GM18517 (cell line): ENCODE data around the gene SELENOO.

Experiments used
- ATAC-seq: cut with Tn5 transposase; IDR thresholded peaks from one replicate; pipeline ENCODE4 v1.9.1; 2021; ENCODE audit warnings: mild to moderate bottlenecking, moderate library complexity; ENCODE audit not compliant: unreplicated experiment

SELENOO gene

DNA sequence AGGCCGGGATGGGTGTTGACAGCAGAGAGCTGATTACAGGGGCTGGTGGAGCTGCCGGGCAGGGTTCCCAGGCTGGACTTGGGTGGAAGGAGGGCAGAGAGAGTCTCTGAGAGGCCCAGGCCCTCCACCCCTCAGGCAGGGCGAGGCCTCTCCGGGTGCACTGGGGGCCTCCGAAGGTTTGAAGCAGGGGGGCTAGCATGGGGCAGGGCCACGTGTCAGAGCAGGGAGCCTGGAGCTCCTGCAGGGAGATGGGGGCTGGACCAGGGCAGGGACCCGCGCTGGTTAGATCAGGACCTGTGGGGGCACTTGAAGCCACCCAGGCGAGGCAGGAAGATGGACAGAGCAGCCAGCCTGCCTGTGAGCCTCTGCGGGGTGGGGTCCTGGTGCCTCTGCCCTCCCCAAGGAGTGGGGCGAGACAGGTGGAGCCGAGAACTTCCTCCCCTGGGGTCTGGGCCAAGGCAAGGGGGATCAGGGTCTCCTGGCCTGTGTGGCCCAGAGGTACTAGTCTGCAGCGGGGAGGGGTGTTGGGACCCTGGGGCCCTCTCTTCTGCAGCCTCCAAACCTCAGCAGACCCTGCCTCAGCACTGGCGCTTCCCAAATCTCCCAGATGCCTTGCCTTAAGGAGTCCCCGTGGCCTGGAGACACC lies 29.4 kb upstream of the SELENOO start:
- ATAC-seq, result no peak

DNA sequence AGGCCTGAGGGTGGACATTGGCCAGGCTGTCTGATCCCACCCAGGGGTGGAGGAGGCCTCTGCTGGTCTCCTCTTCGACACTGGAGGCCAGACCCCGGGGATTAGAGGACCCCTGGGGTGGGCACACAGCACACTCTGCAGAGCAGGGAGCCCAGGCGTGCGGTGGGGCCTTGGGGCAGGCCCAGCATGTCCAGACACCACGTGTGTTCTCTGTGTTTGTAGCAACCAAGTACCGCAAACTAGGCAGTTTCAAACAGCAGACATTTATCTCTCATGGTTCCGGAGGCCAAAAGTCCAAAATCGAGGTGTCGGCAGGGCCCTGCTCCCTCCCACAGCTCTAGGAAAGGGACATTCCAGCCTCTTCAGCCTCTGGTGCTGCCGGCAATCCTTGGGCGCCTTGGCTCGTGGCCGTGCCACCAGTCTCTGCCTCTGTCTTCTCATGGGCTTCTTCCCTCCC lies 28.8 kb upstream of the SELENOO start:
- no peak for ATAC-seq

DNA sequence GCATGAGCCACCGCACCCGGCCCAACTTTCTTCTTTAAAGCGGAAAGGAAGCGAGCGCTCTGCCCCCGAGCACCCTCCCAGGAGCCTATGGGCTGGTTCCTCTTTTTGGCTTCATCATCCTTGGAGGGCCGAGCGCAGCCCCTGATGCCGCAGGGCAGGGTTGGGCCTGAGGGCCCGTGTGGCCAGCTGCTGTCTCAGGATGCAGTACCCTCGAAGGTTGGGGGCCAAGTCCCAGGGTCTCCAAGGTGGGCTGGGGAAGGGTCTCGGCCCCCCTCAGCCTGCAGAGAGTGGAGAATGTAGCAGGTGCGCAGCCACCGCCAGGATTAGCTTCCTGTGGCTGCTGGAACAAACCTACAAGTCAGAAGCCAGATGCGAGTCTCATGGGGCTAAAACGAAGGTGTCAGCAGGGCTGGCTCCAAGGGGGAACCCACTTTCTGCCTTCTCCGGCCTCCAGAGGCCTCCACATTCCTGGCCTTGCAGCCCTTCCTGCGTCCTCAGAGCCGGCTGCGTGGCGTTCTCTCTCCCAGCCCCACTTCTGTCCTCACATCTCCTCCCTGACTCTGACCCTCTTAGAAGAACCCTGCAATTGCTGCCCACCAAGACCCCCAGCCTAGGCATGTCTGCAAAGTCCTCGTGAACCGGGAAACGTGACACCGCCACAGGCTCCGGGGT lies 27.4 kb upstream of the SELENOO start:
- ATAC-seq, result no peak

DNA sequence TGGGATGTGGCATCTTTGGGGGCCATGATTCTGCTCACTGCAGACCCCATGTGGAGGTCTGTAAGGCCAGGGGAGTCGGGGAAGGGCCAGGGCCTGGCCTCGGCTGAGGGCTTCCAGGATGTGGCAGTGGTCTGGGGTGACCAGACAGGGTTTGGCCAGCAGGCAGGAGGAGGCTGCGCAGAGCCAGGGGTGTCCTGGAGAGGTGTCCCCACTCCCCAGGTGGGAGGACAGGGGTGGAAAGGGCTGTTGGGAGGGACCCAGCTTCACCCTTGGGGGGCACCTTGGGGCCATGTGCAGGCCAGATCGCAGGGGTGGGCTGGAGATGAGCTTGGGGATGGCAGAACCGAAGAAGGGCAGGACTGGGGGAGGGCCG lies 26.8 kb upstream of the SELENOO start:
- no peak for ATAC-seq

DNA sequence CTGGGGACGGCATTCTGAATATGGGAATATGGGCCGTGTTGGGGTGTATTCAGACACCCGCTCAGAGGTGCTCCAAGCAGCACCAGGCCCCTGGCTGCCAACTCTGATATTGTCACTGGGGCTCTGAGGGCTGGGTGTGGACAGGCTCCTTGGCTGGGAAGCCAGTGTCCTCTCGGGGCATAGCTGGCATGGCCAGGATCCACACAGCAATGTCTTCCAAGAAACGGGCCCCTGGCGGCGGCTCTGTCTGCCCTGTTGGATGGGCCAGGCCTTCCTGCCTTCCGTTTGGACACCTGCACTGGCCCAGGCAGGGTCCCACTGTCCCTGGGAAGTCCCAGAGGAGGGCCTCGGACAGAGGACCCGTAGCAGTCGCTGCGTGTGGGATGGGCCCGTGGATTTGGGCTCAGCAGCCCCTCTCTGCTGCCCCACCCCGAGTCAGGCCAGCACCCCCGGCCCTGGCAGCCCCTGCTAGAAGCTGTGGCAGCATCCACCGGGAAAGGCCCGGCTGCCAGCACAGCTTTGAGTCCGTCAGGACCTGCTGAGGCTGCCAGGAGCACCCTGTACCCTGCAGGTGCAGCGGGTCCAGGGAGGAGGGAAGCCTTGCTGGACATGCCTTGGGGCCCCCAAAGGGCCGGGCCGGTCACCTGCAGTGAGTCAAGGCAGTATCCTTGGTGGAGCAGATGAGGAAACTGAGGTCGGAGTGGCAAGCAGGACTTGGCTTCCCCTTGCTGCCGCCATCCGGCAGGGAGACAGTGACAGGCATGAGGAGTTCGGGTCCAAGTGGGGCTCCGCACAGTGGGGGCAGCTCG lies 26.2 kb upstream of the SELENOO start:
- ATAC-seq, result no peak

DNA sequence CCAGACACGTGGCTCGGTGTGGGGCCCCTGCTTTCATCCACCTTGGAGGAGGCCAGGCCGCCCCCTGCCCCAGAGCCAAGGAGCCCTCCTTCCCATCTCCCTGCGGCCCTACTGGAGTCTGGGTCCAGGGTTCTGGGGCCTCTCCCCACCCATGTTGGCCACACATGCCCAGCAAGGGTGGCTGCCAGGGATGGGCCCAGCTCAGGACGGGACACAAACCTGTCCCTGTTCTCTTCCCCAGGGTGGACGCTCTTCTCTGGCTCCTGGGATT lies 25.7 kb upstream of the SELENOO start:
- no peak for ATAC-seq

DNA sequence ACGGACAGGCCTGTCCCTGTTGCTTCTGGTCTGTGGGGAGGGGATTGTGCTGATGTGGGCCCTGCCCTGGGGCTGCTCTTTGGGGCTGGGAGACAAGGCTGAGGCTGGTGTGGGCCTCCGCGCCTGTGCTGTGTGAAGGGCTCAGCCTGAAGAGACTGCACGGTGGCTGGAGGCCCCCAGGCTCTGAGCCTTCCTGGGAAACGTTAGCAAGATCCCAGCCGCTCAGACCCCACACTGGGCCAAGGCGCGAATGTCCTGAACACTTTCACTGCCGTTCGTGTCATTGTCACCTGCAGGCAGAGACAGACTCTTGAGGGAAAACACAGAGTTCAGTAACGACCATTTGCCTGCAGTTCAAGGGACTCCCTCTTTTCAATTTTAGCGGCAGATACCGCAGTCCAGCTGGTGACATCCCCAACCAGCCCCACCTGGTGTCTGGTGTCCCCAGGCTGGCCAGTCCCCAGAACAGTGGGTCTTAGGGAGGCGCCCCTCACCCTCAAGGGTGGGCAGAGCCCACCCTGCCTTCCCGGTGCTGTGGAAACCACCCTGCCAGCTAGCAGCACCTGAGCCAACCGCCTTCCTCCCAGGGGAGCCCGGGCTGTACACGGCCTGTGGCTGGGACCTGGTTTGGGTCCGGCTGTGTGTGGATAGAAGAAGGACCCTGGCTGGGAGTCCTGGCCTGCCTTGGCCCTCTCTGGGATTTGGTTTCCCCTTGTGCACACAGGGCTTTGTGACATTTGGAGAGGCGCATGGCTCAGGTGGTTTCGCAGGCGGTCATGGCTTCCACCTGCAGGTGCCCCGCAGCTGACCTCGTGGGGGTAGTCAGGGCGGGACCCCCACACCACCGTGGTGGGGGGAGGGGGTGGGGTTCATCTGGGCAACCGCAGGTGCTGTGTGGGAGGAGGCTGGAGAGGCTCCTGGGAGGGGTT lies 24.6 kb upstream of the SELENOO start:
- no peak for ATAC-seq

DNA sequence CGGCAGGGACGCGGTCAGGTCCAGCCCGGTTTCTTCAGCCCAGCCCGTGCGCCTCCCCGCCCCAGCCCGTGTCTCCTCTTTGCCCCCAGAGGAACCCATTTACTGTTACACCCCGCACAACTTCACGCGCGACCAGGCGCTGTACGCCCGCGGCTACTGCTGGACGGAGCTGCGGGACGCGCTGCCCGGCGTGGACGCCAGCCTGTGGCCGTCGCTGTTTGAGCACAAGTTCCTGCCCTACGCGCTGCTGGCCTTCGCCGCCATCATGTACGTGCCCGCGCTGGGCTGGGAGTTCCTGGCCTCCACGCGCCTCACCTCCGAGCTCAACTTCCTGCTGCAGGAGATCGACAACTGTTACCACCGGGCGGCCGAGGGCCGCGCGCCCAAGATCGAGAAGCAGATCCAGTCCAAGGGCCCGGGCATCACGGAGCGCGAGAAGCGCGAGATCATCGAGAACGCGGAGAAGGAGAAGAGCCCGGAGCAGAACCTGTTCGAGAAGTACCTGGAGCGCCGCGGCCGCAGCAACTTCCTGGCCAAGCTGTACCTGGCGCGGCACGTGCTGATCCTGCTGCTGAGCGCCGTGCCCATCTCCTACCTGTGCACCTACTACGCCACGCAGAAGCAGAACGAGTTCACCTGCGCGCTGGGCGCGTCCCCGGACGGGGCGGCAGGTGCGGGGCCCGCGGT lies 23.8 kb upstream of the SELENOO start:
- ATAC-seq, result no peak

GRCh38 chr22:50177537-50178470 lies 23.0 kb upstream of the SELENOO start:
- no peak for ATAC-seq

DNA sequence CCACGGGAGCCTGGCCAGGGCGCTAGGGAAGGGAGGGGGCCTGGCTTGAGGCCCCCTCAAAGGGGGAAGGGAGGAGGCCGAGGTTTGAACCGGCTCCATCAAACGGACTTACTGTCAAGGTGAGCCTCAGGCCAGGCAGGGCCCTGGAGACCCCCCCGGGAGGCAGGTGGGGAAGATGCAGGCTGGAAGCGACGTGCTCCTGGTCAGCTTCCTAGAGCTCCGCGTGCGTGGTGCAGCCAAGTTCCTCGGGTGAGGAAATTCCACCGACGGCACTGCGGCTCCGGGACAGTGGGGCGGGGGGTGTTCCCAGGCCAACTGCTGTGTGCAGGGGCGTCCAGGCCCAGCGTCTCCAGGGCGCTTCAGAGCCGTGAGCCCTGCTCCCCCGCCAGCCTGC lies 22.3 kb upstream of the SELENOO start:
- ATAC-seq, result no peak

DNA sequence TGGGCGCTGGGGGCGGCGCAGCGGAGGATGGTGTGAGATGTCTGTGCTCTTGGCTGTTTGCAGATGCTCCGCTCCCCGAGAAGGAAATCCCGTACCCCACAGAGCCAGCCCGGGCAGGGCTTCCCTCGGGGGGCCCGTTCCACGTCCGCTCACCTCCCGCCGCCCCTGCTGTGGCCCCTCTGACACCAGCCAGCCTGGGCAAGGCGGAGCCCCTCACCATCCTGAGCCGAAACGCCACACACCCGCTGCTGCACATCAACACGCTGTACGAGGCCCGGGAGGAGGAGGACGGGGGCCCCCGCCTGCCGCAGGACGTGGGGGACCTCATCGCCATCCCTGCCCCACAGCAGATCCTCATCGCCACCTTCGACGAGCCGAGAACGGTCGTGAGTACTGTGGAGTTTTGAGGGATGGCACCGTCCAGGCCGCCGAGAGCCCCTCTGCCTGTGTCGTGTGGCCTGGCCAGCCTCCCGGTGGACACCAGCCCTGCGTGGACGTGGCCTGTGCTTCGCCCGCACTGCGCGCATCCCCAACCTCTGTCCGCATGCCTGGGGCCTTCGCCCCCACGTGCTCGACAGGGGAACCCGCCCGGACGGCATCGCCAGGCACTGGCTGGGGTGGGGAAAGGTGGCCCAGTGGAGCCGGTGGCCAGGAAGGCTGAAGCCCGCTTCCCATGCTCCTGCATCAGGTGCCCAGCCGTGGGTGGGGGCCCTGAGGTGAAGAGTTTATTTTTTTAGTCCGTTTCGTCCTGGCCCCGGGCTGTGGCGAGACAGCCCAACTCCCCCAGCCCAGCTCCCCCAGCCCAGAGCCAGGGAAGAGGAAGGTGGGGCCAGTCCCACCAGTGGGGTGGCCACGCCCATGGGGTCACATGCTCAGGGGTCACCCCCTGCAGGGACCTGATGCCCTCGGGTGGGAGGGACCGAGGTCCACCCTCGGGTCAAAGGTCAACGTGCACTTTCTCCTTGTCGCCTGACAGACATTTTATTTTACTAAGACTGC lies 21.6 kb upstream of the SELENOO start:
- ATAC-seq, result no peak

- no peak for ATAC-seq
Measured at GRCh38 chr22:50179937-50180726, 20.7 kb upstream of the SELENOO start.

GRCh38 chr22:50180727-50181521 lies 19.9 kb upstream of the SELENOO start:
- ATAC-seq, result no peak

DNA sequence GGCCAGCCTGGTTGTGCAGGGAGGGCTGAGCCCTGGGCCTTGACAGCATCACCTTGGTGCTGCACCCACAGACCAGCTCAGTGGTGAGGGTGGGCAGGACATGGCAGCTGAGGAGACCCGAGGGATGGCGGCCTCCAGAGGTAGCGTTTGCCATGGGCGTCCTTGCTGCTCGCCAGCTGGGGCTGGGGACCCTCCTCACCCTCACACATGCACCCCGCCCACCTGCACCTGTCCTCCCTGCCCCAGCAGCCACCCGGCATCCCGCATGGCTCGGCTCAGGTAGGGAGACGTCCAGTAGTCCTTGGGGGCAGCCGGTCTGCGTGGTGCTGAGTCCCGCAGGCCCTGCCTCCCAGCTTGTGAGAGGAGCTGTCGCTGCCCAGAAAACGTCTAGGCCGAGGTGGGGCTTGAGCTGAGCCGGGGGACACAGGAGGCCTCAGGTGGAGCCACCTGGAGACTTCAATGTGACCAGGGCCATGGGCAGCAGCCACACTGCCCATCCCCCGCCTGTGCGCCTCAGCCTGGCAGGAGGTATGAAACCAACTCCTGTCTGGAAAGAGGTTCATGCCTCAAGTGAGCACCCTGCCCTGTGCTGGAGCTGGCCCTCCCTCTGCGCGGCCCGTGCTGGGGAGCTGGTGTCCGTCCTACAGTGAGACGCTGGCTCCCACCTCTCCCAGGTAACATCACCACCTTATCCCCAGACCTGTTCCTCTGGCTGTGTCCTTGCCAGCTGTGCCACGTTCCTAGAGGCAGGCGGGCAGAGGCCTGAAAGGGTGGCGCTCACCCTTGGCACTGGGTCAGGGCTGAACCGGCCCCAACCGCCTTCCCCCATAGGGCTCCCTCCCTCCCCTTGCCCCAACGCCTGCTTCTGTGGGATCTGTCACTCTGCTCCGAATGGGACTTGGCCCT lies 18.4 kb upstream of the SELENOO start:
- ATAC-seq, result no peak

DNA sequence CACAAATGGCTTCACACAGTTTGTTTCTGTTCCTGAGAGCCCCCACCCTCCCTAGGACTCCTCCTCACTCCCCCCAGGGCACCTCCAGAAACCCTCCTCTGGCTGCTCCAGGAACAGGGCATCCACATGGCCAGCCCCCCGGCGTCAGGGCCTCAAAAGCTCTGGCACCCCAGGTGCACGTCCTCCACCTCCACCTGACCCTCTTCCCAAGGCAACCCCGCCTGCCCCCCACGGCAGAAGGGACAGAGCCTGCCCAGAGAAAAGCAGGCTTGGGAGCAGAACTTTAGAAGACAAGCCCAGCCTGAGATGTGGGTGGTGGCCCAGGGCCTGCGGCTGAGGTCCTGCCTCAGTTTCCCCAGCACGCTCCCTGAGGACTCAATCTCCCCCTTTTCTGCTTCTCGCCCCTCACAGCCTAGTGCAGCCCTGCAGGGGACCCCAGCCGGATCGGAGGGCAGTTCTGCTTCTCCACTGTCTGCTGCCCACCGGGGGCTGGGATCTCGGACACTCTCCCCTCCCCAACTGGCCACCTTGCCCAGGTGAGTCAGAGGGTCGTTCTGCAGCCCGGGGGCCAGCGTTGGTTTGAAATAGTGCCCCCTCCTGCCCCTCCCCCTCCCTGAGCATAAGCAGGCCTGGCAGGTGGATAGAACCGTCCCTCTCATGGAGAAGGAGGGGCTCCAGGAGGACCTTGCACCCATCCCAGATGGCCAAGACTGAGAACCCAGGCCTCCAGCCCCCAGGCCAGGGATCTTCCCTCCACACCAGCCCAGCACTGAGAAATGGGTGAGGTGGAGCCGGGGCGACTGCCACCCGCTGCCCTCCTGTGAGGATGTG lies 17.5 kb upstream of the SELENOO start:
- ATAC-seq, result no peak
